Kidney (tissue), 14 donors: ENCODE data around the gene DOHH. TPM values are rescaled to one million over a fixed set of nuclear protein-coding genes. Genes with fewer than 3 reads are reported as not detected.

ENCODE experiments used
- DNase-seq, 5 donors: peaks; one replicate each; pipeline ENCODE4 v3.0.0-alpha.2; 2013 to 2020
- FAIRE-seq: peaks from 2 replicates; lab custom pipeline; 2012; peaks lifted over from hg19 to GRCh38; lab: Jason Lieb, UNC
- H3K27ac ChIP-seq, 2 donors: one replicate each; pipeline ENCODE4 v1.7.0; 2013; ENCODE audit warnings: low read depth in 2 of 2, low read length in 2 of 2, inconsistent platforms in 1 of 2
- H3K27me3 ChIP-seq: one replicate; pipeline ENCODE4 v1.7.1; 2013; ENCODE audit warnings: low read length, inconsistent platforms; ENCODE audit not compliant: control insufficient read depth, insufficient read depth
- H3K36me3 ChIP-seq, 3 donors: one replicate each; pipeline versions ENCODE4 v1.7.0 to v1.7.1; 2013; ENCODE audit warnings: low read length in 3 of 3, control low read depth in 1 of 3, inconsistent platforms in 1 of 3; ENCODE audit not compliant: insufficient read depth in 3 of 3, control insufficient read depth in 2 of 3
- H3K4me1 ChIP-seq, 3 donors: one replicate each; pipeline versions ENCODE4 v1.7.0 to v1.7.1; 2013; ENCODE audit warnings: low read length in 3 of 3, inconsistent platforms in 1 of 3, low read depth in 1 of 3; ENCODE audit not compliant: control insufficient read depth in 2 of 3, insufficient read depth in 2 of 3
- H3K4me3 ChIP-seq, 3 donors: one replicate each; pipeline versions ENCODE4 v1.7.0 to v1.8.1; 2013; ENCODE audit warnings: low read length in 3 of 3, control low read depth in 1 of 3, inconsistent platforms in 1 of 3
- H3K9ac ChIP-seq, 3 donors: one replicate each; pipeline versions ENCODE4 v1.7.0 to v1.7.1; 2013; ENCODE audit warnings: low read length in 3 of 3, control low read depth in 1 of 3, inconsistent platforms in 1 of 3
- H3K9me3 ChIP-seq, 3 donors: one replicate each; pipeline versions ENCODE4 v1.7.0 to v1.7.1; 2013; ENCODE audit warnings: low read length in 3 of 3, control low read depth in 1 of 3, inconsistent platforms in 1 of 3; ENCODE audit not compliant: control insufficient read depth in 2 of 3, insufficient read depth in 1 of 3
- intact Hi-C: fragments of 100-400 bp; cut with DNase I; formaldehyde crosslinking; loops from one replicate; pipeline ENCODE4 v1.11.1; 2022
- polyA plus RNA-seq: library from polyadenylated mRNA; stranded (reverse); fragments of 350-450 nt; fragmentation: Illumina TruSeq; extraction: RNeasy Lipid Tissue Mini Kit (QIAGEN cat#74804); gene quantifications from one replicate; pipeline ENCODE4 v1.2.3, GENCODE V29; 2014; ENCODE audit warnings: low read depth, low replicate concordance; ENCODE audit not compliant: insufficient read depth
- total RNA-seq: library from RNA; stranded (reverse); fragmentation: NEBNext Ultra II Directional; extraction: Animal tissue kit (Norgen Biotek cat#: 25700); gene quantifications from one replicate; pipeline ENCODE4 v1.2.1, GENCODE V29; 2021
- TF ChIP-seq, protein P1 (sequence below): IDR thresholded peaks from 3 replicates; pipeline ENCODE4 v1.5.1; 2012; ENCODE audit warnings: mild to moderate bottlenecking, moderate library complexity, borderline replicate concordance; ENCODE audit not compliant: insufficient read depth; ENCODE audit errors: extremely low read depth
- donor health status: control.
- donor health status: control.
- donor health status: control.
- donor health status: control.
- donor health status: control.
- donor health status: DM: yes; HTN: yes; CAD: no.
- donor health status: Normal renal cell carcinoma (clear cell type).

DOHH gene
- total and polyA plus RNA-seq, 2 donors from 2014 or later = 12.2 to 20.2 TPM

DNA sequence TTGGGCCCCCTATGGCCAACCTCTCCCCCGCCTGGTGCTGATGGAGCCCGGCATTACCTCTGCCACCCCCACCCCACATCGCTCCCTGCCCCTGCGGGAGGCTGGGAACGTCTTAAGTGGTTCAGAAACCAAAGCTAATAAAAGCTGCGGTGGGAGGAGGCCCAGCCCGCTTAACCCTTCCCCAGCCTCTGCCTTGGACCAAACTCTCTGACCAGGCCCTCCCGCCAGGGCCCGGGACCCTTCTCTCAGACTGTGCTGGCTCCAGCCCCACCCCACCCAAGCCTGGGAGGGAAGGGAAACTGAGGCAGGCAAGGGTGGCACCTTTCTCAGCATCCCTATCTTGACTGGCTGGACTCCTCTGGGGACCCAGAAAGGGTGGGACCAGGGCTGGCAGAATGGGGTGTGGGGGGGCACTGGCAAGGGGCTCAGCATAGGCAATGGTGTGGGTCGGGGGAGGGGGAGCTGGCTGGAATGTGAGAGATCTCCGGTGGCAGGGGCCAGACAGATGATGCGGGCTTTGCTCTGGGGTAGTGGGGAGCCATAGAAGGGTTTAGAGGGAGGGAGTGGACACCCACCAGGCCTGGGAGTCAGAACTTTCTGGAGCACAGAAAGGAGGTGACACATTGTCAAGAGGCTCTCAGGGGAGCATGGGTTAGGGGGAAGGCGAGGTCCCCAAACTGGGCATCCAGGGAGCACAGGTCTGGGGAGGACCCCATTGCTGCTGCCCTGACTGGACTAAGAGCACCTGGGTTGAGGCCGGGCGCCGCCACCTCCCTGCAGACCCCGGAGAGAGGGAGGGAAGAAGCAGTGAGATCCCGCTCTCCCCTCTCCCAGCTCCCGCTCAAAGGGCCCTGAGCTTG lies 42.0 kb downstream of the DOHH start:
- Histone ChIP-seq H3K9me3 (no peaks in the 10 kb centered on the region), H3K27me3 (no peaks in the 10 kb centered on the region), H3K27ac (peak overlapping the region; percentile 94 to 98), H3K9ac (peak overlapping the region in 1 of 3 donors; percentile 61), H3K36me3 (peaks cover 2 to 20% (median 7%) of the 10 kb centered on the region in 3 donors), H3K4me3 (no peak overlapping the region), H3K4me1 (peaks cover 0 to 33% (median 18%) of the 10 kb centered on the region in 3 donors)
- intact Hi-C loops = no loop called here
- TF ChIP-seq, protein P1, sequence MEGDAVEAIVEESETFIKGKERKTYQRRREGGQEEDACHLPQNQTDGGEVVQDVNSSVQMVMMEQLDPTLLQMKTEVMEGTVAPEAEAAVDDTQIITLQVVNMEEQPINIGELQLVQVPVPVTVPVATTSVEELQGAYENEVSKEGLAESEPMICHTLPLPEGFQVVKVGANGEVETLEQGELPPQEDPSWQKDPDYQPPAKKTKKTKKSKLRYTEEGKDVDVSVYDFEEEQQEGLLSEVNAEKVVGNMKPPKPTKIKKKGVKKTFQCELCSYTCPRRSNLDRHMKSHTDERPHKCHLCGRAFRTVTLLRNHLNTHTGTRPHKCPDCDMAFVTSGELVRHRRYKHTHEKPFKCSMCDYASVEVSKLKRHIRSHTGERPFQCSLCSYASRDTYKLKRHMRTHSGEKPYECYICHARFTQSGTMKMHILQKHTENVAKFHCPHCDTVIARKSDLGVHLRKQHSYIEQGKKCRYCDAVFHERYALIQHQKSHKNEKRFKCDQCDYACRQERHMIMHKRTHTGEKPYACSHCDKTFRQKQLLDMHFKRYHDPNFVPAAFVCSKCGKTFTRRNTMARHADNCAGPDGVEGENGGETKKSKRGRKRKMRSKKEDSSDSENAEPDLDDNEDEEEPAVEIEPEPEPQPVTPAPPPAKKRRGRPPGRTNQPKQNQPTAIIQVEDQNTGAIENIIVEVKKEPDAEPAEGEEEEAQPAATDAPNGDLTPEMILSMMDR = no peak
- FAIRE-seq (no peak), DNase-seq (peak in 2 of 5 donors; percentile 67 to 80)

DNA sequence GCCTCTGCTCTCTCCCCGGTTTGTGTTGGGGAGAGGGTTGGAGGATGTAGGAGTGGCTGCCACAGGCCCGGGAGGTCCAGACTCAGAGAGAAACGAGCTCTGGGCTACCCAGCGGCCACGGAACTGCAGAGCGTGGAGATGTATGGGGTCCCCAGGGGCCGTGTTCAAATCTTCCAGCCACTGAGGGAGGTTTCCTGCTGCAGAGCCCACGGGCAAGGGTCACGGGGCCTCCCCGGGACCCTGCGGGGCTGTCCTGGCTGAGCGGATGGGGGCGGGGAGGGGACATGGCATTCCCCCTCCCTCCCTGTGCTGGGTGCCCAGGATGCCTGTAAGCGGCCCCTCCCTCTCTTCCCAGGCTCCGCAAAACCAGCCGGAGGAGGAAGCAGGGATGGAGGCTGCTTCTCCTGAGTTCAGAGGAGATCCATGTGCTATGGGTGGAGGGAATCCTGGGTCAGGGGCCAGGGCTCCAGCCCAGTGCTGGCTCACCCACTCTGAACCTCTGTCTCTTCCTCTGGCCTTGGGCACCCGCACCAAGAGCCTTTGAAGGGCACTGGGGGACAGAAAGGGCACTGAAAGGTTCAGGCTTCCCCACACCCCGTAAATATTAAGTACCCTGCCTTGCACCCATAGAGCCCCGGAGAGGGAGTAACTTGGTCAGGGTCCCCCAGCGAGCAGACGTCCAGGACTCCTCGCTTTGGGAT lies 42.8 kb downstream of the DOHH start:
- H3K36me3 ChIP-seq = peaks cover 2 to 26% (median 12%) of the 10 kb centered on the region in 3 donors

DNA sequence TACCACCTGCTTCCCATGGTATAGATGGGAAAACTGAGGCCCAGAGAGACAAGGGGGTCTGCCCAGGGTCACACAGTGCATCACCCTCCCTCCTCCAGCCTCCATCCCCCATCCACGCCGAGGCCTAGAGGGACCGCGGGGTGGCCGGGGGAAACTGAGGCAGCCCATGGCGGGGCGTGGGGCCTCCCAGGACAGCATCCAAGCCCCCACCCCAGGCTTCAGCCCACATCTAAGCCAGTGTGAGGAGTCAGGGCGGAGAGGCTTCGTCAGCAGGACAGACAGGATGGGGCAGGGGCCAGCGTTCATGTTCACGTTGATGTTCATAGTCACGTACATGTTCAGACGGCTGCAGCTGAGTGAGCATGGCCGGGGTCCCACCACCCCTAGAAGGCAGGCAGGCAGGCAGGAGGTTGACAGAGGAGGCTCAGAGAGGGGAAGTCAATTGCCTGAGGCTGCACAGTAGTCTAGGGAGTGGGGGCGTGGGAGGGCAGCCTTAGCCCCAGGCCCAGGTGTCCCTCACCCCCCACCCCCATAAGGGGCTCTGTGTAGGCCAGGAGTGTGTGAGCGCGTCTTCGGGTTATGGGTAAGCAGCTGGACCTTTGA lies 43.4 kb downstream of the DOHH start:
- H3K4me3 ChIP-seq = no peak overlapping the region
- FAIRE-seq (no peak), DNase-seq (no peak)
- H3K4me1 ChIP-seq = peaks cover 0 to 33% (median 18%) of the 10 kb centered on the region in 3 donors
- peak overlapping the region; percentile 94 to 98 for H3K27ac ChIP-seq
- no peak overlapping the region for H3K9ac ChIP-seq
- intact Hi-C loops = no loop called here
- no peaks in the 10 kb centered on the region for H3K9me3 ChIP-seq
- H3K36me3 ChIP-seq = peaks cover 2 to 25% (median 17%) of the 10 kb centered on the region in 3 donors
- TF ChIP-seq, protein P1 = no peak
- H3K27me3 ChIP-seq = no peaks in the 10 kb centered on the region

More for the DNA sequence above, 42.8 kb downstream of the DOHH start:
- no peak for FAIRE-seq
- H3K27ac ChIP-seq = peak overlapping the region; percentile 94 to 98
- H3K9ac ChIP-seq = peak overlapping the region in 1 of 3 donors; percentile 61
- intact Hi-C loops = no loop called here
- H3K9me3 ChIP-seq = no peaks in the 10 kb centered on the region
- peaks cover 0 to 33% (median 18%) of the 10 kb centered on the region in 3 donors for H3K4me1 ChIP-seq
- DNase-seq = peak in 1 of 5 donors; percentile 64
- no peak overlapping the region for H3K4me3 ChIP-seq
- TF ChIP-seq, protein P1 = no peak
- H3K27me3 ChIP-seq = no peaks in the 10 kb centered on the region
